HG03521 (cell line): ENCODE measurements around the gene NAT8L.

Experiments
- ATAC-seq: cut with Tn5 transposase; IDR thresholded peaks from one replicate; pipeline ENCODE4 v1.9.1; 2021; ENCODE audit warnings: mild to moderate bottlenecking, moderate library complexity; ENCODE audit not compliant: unreplicated experiment

Gene NAT8L

DNA sequence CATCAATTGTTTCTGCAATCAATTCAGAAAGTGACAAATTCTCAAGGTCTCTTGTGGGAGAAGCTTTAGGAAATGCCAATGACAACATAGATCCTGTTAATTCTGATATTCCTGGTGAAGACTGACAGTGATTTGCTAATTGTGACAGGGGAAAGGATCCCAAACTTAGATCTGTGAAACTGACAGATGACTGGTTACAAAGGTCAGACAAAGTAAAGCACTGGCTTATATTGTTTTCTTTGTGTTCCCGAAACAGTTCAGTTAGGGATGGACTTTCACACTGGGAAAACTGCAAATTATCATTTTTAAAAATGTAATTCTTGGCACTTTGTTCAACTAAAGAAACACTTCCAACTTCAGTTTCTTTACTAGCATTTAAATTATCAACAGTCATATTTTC is 30.1 kb downstream of the NAT8L start:
- no peak for ATAC-seq

DNA sequence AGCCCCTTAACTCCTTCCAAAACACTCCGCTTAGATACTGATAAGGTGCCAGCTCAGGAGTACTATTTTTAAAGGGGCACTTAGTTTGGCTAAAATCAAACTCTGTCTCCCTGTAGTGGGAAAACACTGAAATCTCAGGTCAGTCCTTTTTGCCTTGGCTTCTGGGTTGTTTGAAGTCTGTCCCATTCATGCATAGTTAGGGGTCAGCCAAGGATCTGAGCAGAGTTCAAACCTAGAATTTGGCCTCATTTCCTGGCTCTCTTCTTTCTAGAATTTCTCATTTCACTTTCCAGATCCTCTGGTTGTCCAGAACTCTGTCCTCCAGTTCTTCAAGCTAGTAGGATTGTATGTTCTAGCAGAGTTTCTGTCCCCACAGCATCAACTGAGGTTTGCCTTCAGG is 31.5 kb downstream of the NAT8L start:
- no peak for ATAC-seq

DNA sequence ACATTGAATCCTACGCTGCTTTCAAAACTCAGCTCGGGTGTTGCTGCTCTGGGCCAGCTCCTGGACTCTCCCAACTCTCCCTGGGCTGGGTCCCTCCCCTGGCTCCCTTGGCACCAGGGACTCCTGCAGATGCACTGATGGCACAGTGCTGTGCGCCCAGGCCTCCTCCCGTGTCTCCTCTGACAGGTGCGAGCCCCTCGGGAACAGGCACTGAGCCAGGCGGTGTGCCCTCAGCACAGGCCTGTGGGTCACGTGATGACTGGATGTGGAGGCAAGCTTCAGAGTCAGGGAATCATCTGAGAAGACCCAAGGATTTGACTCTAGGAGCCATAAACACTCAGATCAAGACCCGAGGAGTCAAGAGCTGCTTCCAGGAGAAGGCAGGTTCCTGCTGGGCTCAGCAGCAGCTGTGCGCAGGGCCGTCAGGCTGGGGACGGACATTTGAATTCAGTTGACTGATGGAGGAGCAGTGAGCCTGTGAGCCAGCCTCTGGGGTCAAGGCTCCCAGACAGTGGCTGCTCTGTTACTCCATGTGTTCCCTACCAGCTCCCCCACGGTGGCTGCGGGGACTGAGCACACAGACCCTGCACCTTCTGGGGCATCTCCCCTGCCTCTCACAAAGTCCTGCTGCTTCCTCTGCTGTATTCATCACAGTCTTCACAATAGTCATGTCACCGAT is 33.0 kb downstream of the NAT8L start:
- ATAC-seq: no peak

DNA sequence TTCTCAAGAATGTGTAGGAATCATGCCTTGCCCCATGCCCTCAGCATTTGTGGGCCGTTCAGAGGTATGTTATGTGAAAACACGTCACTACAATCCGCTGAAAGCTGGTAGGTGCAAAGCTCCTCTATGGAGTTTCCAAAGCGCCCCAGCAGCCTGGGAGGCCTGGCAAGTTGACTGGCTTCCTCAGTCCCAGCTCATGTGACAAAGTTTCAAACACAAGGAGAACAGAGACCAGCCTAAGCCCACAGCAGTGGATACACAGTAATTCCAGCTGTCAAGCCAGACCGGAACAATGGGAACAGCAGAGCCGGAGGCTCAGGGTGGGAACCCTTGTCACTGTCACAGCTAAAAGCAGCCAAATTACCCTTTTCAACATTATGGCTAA is 33.5 kb downstream of the NAT8L start:
- ATAC-seq: no peak

DNA sequence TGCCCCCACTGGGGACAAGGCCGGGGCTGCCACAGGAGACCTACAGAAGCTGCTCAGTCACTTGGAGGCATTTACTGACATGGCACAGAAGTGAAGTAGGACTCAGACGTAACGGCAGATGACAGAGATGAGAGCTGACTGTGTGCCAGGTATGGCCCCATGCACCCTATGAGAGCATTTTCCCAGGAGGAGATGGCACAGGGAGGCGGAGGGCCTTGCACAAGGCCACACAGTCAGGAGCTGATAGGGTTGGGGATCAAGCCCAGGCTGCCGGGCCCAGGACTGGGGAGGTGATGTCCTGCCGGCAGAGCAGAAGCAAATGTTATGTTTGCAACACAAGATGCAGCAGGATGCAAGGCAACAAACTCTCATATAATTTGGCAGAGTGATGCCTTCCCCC is 34.1 kb downstream of the NAT8L start:
- no peak for ATAC-seq

DNA sequence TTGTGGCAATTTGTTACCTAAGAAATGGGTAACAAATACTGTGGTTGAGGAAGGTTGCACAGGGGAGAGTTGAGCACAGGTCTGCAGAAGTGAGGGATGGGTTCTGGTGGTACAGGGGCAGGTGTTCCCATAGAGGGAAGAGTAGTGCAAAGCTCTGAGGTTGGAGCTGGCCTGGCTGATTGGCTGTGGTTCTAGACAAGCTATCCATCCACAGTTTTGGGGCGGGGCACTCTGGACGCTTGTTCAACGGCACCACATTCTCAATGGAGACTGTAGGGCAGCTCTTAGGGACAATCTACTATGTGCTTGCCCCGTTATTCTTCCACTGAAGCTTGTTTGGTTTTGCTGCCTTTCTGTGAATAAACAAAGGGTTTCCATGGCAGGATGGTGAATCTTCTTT is 35.4 kb downstream of the NAT8L start:
- no peak for ATAC-seq

DNA sequence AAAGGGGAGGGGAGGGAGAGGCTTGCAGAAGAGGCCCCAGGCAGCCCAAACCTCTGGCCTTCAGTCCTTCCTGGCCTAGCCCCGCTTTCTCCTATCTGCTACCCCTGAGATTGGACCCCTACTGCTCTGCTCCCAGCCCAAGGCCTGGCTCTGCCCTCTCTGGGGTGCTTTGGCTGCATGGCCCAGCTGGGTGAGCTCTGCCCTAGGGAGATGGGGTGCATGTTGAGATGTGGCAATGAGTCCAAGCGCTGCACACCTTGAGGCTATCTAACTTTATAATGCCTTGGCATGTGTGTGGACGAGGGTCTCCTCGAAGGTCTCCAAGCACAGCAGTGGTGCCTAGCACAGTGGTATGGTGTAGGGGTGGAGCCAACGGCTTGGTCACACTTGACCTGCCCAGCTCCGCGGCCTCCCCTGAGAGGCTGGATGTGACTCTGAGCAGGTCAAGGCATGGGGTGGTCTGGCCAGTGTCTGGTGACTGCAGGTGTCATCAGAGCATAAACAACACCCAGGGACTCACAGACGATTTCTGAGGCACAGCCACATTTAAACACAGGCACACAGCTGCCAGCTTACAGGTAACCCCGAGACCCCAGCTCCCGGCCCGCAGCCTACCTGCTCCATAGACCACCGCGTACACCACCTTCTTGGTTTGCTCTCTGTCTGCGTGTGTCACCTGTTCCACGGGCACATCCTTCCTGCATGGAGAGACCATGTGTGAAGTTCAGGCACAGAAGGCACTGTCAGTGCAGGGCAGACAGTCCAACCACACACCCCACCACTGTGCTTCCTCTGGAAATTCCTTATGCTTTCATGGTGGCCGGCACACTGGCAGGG is 36.3 kb downstream of the NAT8L start:
- no peak for ATAC-seq

DNA sequence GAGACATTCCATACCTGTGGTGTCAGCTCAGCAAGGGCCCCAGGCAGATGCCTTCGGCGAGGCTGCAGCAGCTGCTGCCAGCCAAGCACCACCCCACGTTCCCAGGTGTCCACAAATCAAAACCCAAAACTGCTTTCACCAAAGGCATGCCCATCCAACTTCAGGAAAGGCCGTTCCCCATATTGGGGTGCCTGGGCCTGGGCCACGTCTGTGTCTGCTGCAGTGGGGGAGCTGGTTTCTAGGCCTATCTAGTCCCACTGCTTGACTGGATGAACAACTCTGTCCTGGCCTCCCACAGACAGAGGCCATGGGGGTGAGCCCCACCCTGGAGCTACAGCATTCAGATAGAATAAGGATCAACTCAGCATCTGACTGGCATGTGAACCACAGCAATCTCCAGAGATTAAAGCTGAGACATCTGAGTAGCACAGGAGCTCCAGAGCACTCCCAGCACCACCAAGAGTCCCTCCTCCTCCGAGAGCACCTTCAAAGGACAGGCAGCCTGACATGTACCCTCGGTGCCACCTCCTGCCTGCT is 37.0 kb downstream of the NAT8L start:
- no peak for ATAC-seq

DNA sequence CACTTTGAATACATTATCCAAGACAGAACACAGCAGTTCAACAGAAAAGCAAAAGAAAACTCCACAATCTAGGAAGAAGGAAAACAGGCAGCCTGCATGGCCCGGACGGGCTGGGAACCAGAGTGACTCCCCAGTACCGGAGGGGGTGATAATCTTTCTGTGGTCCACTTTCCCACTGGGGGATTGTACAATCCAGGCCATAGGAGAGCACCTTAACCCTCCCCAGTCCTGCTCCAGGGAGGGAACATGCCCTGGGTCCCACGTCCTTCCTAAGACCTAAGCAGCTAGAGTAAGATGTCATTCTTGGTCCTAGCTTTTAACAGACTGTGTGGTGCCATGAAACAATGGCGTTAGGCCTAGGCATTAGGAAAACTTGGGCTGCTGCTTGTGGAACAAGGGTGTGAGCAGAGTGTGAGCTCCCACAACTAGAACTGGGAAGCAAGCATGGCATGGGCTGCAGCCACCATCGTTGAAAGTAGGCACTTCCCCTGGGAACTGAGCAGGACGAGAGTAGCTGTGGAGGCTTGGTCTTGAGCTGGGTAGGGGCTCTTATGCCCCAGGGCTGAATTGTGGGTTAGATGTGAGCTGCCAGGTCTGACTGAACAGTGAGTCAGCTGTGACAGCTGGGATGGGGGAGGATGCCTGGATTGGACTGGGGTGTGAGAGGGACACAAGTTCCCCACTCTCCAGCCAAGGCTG is 42.4 kb downstream of the NAT8L start:
- no peak for ATAC-seq

DNA sequence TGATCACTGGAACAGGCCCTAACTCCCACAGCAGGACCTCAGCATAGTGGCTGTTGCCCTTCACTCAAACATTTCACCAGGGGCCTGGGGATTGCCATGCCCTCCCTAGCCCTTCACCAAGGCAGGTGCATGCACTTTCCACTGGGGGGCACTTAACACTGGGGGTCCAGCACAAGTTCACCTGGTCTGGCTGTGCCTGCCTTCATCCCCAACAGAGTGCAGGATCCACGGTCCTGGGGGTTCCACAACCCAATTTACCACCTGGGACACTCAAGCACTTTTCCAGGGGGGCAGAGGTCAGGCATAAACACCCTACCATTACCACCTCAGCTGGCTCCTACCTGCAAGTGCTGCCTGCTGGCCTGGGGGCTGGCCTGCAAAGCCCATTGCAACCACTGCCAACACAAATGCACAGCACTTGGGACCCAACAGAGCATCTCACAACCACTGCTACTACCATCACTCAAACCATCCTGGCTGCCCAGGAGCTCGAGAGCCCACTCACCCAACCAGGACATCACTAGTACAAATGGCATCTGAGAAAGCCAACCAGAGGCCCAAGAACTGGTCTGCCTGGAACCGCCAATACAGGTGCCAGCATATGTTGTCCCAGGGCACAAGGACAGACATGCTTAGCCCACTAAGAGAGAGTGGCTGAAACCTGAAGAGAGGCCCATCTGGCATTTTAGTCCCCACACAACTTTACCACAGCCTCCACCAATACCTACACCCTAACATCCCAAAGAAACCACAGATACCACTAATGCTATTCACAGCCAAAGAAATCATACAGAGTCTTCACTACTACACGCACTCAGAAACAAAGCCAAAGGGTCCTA is 43.1 kb downstream of the NAT8L start:
- ATAC-seq: no peak

DNA sequence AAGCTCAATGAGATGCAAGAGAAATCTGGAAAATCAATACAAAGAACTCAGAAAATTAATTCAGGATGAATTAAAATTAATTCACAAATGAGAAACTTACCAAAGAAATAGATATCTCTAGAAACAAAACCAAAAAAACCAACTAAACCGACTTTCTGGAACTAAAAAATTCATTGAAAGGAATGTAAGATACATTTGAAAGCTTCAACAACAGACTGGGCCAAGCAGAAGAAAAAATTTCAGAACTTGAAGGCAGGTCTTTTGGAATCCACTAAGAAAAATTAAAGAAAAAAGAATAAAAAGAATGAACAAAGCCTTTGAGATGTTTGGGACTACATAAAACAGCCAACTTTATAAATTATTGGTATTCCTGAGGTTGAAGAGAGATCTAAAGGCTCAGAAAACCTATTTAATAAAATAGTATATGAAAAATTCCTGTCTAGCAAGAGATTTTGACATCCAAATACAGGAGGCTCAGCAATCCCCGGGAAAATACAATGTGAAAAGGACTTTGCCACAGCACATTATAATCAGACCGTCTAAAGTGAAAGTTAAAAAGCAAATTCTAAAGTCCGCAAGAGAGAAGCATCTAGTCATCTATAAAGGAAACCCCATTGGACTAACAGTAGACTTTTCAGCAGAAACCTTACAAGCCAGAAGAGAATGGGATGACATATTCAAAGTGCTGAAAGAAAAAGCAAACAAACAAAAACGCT is 44.2 kb downstream of the NAT8L start:
- ATAC-seq: no peak

DNA sequence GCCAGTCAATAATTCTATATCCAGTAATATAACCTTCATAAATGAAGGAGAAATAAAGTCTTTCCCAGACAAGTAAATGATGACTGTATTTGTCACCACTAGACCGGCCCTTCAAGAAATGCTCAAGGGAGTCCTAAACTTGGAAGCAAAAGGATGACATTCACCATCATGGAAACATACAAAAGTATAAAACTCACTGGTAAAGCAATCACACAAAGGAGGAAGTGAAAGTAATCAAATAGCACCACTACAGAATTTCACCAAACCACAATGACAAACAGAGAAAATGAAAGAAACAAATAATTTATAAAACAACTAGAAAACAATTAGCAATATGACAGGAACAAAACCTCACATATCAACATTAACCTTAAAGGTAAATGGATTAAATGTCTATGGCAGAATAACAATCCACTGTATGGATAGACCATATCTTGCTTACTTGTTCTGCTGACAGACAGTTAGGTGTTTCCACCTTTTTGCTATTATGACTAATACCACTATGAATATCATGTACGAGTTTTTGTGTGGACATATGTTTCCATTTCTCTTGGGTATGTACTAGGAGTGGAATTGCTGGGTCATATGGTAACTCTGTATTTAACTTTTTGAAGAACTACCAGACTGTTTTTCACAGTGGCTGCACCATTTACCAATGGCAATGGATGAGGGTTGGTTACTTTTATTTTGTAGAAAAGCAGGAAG is 44.9 kb downstream of the NAT8L start:
- no peak for ATAC-seq

DNA sequence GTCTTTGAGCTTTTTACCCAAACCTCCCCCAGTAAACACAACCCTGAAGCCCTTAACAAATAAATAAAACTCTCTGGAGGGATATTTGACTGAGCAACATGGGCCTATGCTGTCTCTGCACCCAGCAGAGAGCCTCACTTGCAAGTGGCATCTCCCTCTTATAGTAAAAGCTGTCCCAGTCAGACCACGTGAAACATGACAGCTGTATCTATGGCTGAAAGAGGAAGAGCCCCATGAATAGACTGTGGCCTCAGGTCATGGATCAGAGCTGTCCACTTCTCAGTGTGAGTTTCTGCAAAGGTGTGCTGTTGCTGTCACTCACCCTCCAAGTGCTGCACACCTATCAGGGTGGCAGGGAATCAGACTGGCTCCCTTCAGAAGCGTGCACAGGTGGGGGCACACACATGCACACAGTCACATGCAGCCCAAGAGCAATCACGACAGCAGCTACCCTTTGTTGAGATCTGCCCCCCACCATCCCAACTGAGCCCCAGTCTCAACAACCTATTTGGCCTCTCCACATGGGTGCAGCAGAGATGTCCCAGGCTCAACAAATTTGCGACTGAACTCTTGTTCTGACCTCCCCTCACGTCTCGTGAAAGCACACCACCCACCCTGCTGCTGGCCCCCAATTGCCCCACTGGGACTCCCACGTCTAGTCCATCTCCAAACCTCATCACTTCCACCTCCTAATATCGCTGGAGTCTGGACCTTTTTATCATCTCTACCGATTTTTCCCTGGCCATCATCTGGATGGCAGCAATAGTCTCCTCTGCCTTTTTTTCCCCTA is 45.6 kb downstream of the NAT8L start:
- ATAC-seq: no peak

DNA sequence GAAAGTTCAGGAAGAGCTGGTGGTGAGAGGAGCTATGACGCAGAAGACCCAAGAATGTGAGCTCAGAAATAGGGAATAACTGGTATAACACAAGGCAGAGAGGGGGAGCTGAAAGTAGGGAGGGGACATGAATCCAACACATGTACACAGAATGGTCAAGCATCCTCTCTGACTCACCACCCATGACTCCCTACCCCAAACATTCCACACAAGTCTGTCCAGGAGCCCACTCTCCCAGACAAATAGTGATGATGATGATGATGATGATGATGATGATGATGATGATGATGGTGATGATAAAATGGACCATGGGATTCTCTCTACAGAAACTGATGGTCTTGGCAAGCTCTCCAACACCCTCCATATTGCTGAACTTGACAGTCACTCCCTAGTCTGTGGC is 46.4 kb downstream of the NAT8L start:
- no peak for ATAC-seq

DNA sequence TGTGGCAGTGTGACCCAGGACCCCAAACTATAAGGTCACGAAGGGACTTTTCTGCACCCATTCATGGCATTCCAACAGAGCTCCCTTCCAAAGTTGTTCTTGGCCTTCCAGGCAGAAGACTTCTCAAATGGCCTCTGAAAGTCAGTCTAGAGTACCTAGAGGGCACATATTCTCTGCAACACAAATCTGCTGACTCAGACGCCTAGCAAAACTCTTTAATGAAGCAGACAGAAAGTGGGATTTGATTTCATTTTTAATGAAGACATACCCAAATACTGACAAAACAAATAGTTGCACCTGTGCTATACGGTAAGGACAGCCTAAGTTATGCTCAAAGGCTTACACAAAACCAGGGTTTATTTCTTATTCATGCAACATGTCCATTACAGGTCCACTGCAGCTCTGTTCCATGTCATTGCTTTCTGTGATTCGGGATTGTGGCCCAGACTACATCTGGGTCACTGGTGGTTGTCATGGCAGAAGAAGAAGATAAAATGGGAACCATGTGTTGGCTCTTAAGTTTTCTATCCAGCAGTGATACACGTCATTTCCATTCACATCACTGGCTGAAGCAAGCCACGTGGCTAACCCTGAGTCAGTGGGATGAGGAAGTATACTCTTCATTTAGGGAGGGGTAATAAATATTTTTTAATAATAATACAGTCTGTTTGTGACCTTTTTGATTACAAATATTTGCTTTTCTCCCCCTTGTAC is 57.7 kb downstream of the NAT8L start:
- ATAC-seq: no peak
